CD4-positive, CD25-positive, alpha-beta regulatory T cell (primary cell): ENCODE data around the gene P4HA2. TPM values are rescaled to one million over a fixed set of nuclear protein-coding genes. Genes with fewer than 3 reads are reported as not detected.

Experiments used
- ATAC-seq, 2 donors: fragments of 150-1000 bp; cut with Tn5 transposase; one replicate each; pipeline ENCODE4 v1.10.0; 2021; ENCODE audit warnings: low read depth in 2 of 2, moderate number of reproducible peaks in 2 of 2, moderate library complexity in 1 of 2
- DNase-seq, 3 donors: peaks; one replicate each; pipeline versions ENCODE4 v3.0.0 to v3.0.0-alpha.2; 2012 to 2022; ENCODE audit warnings: mixed read lengths in 1 of 3
- H3K27ac ChIP-seq: one replicate; pipeline ENCODE4 v1.7.0; 2013; ENCODE audit warnings: mild to moderate bottlenecking, low read length; ENCODE audit not compliant: insufficient read depth, poor library complexity, severe bottlenecking
- H3K27me3 ChIP-seq: one replicate; pipeline ENCODE4 v1.7.0; 2013; ENCODE audit warnings: low read length; ENCODE audit not compliant: control insufficient read depth, insufficient read depth
- H3K36me3 ChIP-seq: one replicate; pipeline ENCODE4 v1.7.0; 2013; ENCODE audit warnings: mild to moderate bottlenecking, low read length, moderate library complexity; ENCODE audit not compliant: control insufficient read depth, insufficient read depth
- H3K4me1 ChIP-seq: 2 replicates; pipeline ENCODE4 v1.7.0; 2013; ENCODE audit warnings: mild to moderate bottlenecking, low read length; ENCODE audit not compliant: insufficient read depth, control insufficient read depth, poor library complexity, severe bottlenecking
- H3K4me3 ChIP-seq: one replicate; pipeline ENCODE4 v1.7.0; 2013; ENCODE audit warnings: low read depth, mild to moderate bottlenecking, low read length, moderate library complexity
- H3K9me3 ChIP-seq, 2 experiments: 1 replicate in 1 of 2; 2 replicates in 1 of 2; pipeline ENCODE4 v1.7.0; 2013; ENCODE audit warnings: low read length in 2 of 2, mild to moderate bottlenecking in 1 of 2, moderate library complexity in 1 of 2; ENCODE audit not compliant: control insufficient read depth in 2 of 2
- H3K27ac Mint-ChIP-seq, 3 donors: one replicate each; pipeline ENCODE4 v1.8.0; 2020 to 2022; ENCODE audit warnings: mild to moderate bottlenecking in 3 of 3, mixed read lengths in 3 of 3, moderate library complexity in 2 of 3
- H3K27me3 Mint-ChIP-seq: one replicate; pipeline ENCODE4 v1.8.0; 2022; ENCODE audit warnings: mild to moderate bottlenecking, mixed read lengths
- H3K36me3 Mint-ChIP-seq: one replicate; pipeline ENCODE4 v1.8.0; 2020; ENCODE audit warnings: mixed read lengths
- H3K4me1 Mint-ChIP-seq, 4 donors: one replicate each; pipeline ENCODE4 v1.8.0; 2020 to 2022; ENCODE audit warnings: mixed read lengths in 4 of 4, mild to moderate bottlenecking in 1 of 4
- H3K4me3 Mint-ChIP-seq, 4 donors: one replicate each; pipeline ENCODE4 v1.8.0; 2020 to 2022; ENCODE audit warnings: mild to moderate bottlenecking in 4 of 4, mixed read lengths in 4 of 4, moderate library complexity in 3 of 4
- H3K9me3 Mint-ChIP-seq, 7 donors: one replicate each; pipeline ENCODE4 v1.8.0; 2020 to 2022; ENCODE audit warnings: mixed read lengths in 7 of 7, mild to moderate bottlenecking in 3 of 7, moderate library complexity in 2 of 7
- polyA plus RNA-seq, 4 donors: library from polyadenylated mRNA; unstranded; fragments of 300-500 nt; fragmentation: Illumina TruSeq; gene quantifications; one replicate each; pipeline ENCODE4 v1.2.3, GENCODE V29; 2021
- total RNA-seq: library from RNA; stranded (reverse); gene quantifications from one replicate; pipeline ENCODE4 v1.2.3, GENCODE V29; 2022

The P4HA2 gene
- total RNA-seq: not detected
- polyA plus RNA-seq: not detected

- Histone ChIP-seq H3K4me3 (no peak within 1 kb of the TSS), H3K9me3 (no peaks in the 10 kb centered on the region), H3K27me3 (peaks cover 16% of the 10 kb centered on the region), H3K4me1 (peaks cover 8% of the 10 kb centered on the region), H3K27ac (no peak within 1 kb of the TSS), H3K36me3 (no peaks in the 10 kb centered on the region)
- Mint-ChIP-seq H3K4me3 (peak within 1 kb of the TSS in 3 of 4 donors; percentile 44 to 61 (median 51)), H3K9me3 (peaks cover 0 to 3% (median 0%) of the 10 kb centered on the region in 7 donors), H3K27ac (no peak within 1 kb of the TSS), H3K4me1 (peaks cover 0 to 14% (median 3%) of the 10 kb centered on the region in 4 donors), H3K36me3 (no peaks in the 10 kb centered on the region), H3K27me3 (peaks cover 56% of the 10 kb centered on the region)
- ATAC-seq: peak; percentile 48
- peak in 1 of 3 donors; percentile 24 for DNase-seq
Measured at GRCh38 chr5:132227485-132228240, at the start of gene P4HA2. P4HA2 (minus strand) TSS chr5:132227853; CDS start chr5:132218626, 9,227 bp downstream.

- no peak for ATAC-seq
- Mint-ChIP-seq H3K27ac (no peak overlapping the region), H3K4me1 (peaks cover 0 to 8% (median 4%) of the 10 kb centered on the region in 4 donors), H3K27me3 (peaks cover 31% of the 10 kb centered on the region), H3K4me3 (no peak overlapping the region), H3K9me3 (no peaks in the 10 kb centered on the region), H3K36me3 (no peaks in the 10 kb centered on the region)
- H3K27ac ChIP-seq: no peak overlapping the region
- H3K36me3 ChIP-seq: no peaks in the 10 kb centered on the region
- DNase-seq: no peak
- no peak overlapping the region for H3K4me3 ChIP-seq
- H3K4me1 ChIP-seq: no peaks in the 10 kb centered on the region
- H3K9me3 ChIP-seq: no peaks in the 10 kb centered on the region
- H3K27me3 ChIP-seq: peaks cover 3% of the 10 kb centered on the region
Measured at GRCh38 chr5:132277256-132277655, 49.6 kb upstream of the P4HA2 start.

DNA sequence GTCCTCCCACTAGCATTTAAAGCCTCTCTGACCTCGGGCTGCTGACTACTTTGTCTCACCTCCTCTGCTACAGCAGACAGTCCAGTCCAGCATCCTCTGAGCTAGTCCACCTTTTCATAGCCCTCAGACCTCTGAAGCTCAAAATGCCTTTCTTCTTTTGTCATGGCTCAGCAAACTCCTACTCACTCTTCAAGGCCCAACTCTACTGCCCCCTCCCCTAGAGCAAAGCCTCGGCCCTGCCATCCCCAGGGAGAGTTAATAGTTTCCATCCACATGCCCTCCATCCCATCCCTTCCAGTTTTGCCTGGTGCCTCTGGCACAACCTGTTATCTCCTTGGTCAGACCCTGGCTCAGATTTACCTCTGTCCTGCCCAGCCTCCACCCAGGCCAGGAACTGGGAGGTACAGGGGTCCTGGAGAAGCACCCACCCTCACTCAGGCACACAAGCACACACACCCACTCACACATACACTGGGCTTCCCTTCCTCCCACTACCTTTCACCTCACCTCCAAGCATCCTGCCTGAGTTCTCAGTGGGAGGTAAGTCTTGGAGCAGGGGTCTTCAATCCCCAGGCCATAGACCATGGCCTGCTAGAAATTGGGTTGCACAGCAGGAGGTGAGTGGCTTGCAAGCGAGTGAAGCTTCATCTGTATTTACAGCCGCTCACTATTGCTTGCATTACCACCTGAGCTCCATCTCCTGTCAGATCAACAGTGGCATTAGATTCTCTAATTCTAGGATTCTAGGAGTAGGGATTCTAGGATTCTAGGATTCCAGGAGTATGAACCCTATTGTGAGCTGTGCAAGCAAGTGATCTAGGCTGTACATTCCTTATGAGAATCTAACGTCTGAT is 47.9 kb upstream of the P4HA2 start:
- no peaks in the 10 kb centered on the region for H3K9me3 Mint-ChIP-seq
- no peak overlapping the region for H3K4me3 ChIP-seq
- H3K36me3 Mint-ChIP-seq: no peaks in the 10 kb centered on the region
- peaks cover 30% of the 10 kb centered on the region for H3K27me3 Mint-ChIP-seq
- H3K27ac ChIP-seq: no peak overlapping the region
- no peaks in the 10 kb centered on the region for H3K36me3 ChIP-seq
- H3K4me3 Mint-ChIP-seq: no peak overlapping the region
- peaks cover 0 to 16% (median 5%) of the 10 kb centered on the region in 4 donors for H3K4me1 Mint-ChIP-seq
- ATAC-seq: no peak
- no peak for DNase-seq
- no peaks in the 10 kb centered on the region for H3K4me1 ChIP-seq
- peaks cover 3% of the 10 kb centered on the region for H3K27me3 ChIP-seq
- no peak overlapping the region for H3K27ac Mint-ChIP-seq
- no peaks in the 10 kb centered on the region for H3K9me3 ChIP-seq

- Mint-ChIP-seq H3K36me3 (no peaks in the 10 kb centered on the region), H3K4me3 (no peak overlapping the region), H3K27ac (no peak overlapping the region), H3K9me3 (no peaks in the 10 kb centered on the region), H3K4me1 (peaks cover 0 to 16% (median 5%) of the 10 kb centered on the region in 4 donors), H3K27me3 (peaks cover 23% of the 10 kb centered on the region)
- Histone ChIP-seq H3K36me3 (no peaks in the 10 kb centered on the region), H3K4me1 (no peaks in the 10 kb centered on the region), H3K27me3 (peaks cover 3% of the 10 kb centered on the region), H3K27ac (no peak overlapping the region), H3K4me3 (no peak overlapping the region), H3K9me3 (no peaks in the 10 kb centered on the region)
- DNase-seq (no peak), ATAC-seq (no peak)
Measured at GRCh38 chr5:132274050-132274792, 46.6 kb upstream of the P4HA2 start.

- Mint-ChIP-seq H3K9me3 (no peaks in the 10 kb centered on the region), H3K27ac (no peak overlapping the region), H3K4me1 (peaks cover 0 to 16% (median 5%) of the 10 kb centered on the region in 4 donors), H3K4me3 (no peak overlapping the region), H3K27me3 (peaks cover 23% of the 10 kb centered on the region), H3K36me3 (no peaks in the 10 kb centered on the region)
- DNase-seq: no peak
- Histone ChIP-seq H3K4me3 (no peak overlapping the region), H3K27ac (no peak overlapping the region), H3K4me1 (no peaks in the 10 kb centered on the region), H3K9me3 (no peaks in the 10 kb centered on the region), H3K27me3 (peaks cover 3% of the 10 kb centered on the region), H3K36me3 (no peaks in the 10 kb centered on the region)
- ATAC-seq: no peak
Measured at GRCh38 chr5:132273631-132274030, 46.0 kb upstream of the P4HA2 start.

GRCh38 chr5:132272311-132273210 is 44.9 kb upstream of the P4HA2 start:
- no peak for ATAC-seq
- Histone ChIP-seq H3K36me3 (no peaks in the 10 kb centered on the region), H3K4me3 (no peak overlapping the region), H3K27me3 (peaks cover 3% of the 10 kb centered on the region), H3K27ac (no peak overlapping the region), H3K4me1 (no peaks in the 10 kb centered on the region), H3K9me3 (no peaks in the 10 kb centered on the region)
- DNase-seq: peak; percentile 30 to 49 (median 38)
- H3K36me3 Mint-ChIP-seq: no peaks in the 10 kb centered on the region
- peak overlapping the region in 1 of 4 donors; percentile 24 for H3K4me3 Mint-ChIP-seq
- H3K4me1 Mint-ChIP-seq: peaks cover 0 to 16% (median 5%) of the 10 kb centered on the region in 4 donors
- peaks cover 23% of the 10 kb centered on the region for H3K27me3 Mint-ChIP-seq
- H3K27ac Mint-ChIP-seq: no peak overlapping the region
- H3K9me3 Mint-ChIP-seq: no peaks in the 10 kb centered on the region
